Hematopoietic multipotent progenitor cell treated with erythropoietin and hydrocortisone succinate and interleukin-3 and kit ligand, for 15 days (in vitro differentiated cells): ENCODE results near the gene ADM5.
A peak's percentile ranks its signal among the peaks of the same experiment; 100 is the strongest.

Source experiments
- DNase-seq: peaks from one replicate; pipeline ENCODE4 v3.0.0-alpha.2; 2015; ENCODE audit warnings: low spot score

The ADM5 gene

DNA sequence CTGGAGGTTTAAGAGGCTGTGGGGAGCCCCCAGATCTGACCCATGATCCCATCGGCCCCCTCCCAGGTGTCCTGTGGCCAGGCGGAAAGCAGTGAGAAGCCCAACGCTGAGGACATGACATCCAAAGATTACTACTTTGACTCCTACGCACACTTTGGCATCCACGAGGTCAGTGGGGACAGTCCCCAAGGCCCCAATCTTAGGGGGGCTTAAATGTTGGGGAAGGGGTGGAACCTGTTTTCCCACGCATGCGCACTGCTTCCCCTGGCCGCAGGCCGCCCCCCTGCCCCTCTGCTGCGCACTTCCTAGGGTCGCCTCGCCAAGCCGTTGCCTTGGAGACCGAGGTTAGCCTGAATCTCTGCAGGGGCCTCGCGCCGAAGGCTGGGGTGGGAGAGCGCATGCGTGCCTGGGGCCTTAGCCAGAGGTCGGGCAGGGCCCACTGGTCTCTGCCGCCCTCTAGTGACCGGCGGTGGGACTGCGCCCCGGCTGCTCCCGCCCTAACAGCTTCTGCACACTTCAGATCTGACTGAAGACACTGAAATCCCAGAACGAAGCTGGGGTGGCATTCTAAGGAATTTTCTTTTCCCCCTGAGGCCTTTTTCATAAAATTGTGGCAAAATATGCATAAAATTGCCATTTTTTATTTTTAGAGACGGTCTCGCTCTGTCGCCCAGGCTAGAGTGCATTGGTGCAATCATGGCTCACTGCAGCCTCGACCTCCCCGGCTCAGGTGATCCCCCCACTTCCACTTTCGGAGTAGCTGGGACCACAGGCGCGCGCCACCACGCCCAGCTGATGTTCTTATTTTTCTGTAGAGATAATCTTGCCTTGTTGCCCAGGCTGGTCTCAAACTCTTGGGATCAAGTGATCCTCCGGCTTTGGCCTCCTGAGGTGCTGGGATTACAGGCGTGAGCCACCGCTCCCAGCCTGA, 8.7 kb upstream of the ADM5 start:
- peak; percentile 90 for DNase-seq

DNA sequence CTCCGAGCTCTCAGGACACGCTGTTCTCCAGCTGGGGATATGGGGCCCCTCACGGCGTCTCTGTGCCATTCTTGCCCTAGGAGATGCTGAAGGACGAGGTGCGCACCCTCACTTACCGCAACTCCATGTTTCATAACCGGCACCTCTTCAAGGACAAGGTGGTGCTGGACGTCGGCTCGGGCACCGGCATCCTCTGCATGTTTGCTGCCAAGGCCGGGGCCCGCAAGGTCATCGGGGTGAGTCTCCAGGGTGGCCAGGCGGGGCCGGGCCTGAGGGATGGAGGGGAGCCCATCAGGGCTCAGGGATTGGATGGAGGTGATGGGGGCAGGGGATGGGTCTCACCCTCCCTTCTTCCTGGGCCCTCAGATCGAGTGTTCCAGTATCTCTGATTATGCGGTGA, 7.6 kb upstream of the ADM5 start:
- DNase-seq = no peak

DNA sequence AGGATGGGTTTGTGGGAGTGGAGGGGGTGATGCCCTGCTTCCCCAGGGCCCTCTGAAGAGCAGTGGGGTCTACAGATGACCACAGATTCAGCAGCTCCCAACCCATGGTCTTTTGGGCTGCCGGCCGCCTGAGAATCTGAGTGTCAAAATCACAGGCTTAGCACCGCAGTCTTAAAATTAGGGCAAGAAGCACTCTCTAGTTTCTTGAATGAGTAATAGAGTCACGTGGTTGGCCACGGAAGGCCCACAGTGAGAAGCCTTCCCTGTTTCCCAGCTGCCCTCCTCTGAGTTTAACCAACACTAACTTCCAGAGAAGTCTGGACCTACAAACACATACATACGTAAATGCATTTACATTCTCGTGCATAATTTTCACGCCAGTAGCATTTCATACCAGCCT, 7.1 kb upstream of the ADM5 start:
- DNase-seq = no peak

DNA sequence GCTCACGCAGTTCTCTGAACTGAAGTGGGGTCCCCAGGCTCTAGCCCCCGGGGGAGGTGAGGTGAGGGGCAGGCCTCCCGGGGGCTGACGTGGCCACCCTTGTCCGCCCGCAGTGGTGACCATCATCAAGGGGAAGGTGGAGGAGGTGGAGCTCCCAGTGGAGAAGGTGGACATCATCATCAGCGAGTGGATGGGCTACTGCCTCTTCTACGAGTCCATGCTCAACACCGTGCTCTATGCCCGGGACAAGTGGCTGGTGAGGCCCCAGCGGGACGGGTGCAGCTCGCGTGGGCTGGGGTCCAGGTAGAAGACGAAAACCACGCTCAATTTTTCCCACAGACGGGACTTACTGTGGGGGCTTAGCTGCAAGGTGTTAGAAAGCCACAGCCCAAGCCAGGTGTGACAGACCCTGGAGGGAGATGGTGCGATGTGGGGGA, 5.6 kb upstream of the ADM5 start:
- DNase-seq = no peak

DNA sequence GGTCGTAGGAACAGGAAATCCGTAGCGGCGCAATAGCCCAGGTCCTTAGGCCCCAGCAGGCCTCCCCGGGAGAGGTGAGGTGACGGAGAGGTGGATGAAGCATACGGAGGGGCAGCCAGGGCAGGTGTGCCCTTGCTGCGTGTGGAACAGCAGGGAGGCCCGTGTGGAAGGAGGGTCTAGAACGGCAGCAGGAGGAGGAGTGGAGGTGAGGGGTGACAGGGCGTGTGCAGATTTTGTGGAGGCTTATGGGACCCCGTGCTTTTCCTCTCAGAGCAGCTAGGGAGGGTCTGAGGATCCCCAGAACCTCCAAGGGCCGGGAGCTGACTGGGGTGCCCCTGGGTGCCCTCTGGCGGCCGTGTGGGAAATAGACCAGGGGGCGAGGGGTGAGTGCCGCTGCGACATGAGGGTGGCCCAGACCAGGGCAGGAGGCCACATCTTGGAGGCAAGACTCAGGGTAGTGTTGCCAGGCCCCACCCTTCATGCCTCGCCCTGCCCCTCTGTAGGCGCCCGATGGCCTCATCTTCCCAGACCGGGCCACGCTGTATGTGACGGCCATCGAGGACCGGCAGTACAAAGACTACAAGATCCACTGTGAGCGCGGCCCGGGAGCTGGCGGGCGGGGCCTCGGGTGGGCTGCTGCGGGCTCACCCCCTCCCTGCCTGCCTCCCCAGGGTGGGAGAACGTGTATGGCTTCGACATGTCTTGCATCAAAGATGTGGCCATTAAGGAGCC, 5.0 kb upstream of the ADM5 start:
- DNase-seq = peak; percentile 41

DNA sequence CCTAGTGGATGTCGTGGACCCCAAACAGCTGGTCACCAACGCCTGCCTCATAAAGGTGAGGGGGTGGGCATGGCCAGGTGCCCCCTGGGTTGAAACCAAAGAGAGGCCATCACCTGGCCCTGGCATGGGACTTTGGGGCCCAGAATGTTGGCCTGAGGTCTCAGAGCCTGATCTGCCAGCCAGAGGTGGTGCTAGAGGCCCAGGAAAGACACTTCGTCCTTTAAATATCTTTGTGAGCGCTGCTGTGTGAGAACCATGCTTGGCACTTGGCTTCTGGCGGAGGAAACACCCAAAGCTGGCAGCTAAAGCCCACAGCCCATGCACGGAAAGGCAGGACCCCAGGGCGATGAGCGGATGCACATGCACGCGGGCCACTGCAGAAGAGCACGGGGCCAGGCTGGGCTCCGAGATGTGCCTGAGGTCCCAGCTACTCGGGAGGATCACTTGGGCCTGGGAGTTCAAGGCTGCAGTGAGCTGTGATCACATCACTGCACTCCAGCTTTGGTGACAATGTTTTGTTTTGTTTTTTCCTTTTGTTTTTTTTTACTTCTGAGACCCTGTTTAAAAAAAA, 4.3 kb upstream of the ADM5 start:
- no peak for DNase-seq

DNA sequence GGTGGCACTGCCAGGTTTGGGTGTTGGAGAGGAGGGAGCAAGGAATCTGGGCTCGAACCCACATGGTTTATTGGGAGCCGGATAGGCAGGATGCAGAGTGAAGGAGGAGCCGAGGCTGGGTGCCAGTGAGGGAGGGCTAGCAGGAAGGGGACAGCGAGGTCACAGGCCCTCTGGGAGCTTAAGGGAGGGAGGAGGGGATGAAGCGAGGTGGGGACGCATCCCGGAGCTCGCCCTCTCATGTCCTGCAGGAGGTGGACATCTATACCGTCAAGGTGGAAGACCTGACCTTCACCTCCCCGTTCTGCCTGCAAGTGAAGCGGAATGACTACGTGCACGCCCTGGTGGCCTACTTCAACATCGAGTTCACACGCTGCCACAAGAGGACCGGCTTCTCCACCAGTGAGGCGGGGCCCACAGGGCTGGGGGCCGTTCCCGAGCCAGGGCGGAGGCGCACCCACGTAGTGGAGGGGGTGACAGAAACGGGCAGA, 3.5 kb upstream of the ADM5 start:
- no peak for DNase-seq

DNA sequence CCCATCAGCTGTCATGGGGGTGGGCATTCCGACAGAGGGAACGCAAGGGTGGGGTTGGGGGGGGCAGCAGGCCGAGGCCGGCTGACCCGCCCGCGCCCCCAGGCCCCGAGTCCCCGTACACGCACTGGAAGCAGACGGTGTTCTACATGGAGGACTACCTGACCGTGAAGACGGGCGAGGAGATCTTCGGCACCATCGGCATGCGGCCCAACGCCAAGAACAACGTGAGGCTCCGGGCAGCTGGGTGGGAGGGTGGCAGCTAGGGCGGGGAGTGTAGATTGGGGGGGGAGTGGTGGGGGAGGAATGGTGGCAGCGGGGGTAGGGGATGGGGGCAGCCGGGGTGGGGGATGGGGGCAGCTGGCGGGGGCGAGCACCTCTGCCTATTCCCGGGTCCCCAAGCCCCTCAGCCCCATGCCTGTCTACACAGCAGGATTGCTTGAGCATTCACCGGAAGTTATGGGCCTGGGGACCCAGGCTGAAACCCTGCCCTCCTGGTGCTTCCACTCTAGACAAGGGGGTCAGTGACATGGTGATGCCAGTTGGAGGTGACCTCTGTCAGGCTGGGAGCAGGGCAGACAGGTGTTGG, 2.8 kb upstream of the ADM5 start:
- DNase-seq = no peak

DNA sequence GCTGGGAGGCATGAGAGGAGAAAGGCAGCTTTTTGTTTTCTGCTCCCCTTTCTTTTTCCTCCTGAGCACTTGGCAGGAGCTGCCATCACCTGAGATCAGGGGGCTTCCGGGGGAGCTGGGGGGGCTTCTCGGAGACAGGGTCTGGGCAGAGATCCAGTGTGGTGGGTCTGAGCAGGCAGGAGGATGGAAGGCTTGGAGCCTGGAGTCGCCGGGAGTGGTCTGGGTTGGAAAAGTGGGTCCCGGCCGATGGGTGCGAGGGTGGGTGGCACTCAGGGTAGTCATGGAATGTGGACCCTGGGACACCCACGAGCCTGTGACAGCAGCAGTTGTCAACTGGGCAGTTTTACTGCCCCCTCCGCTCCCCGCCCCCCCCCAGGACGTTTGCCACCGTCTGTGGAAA, 2.2 kb upstream of the ADM5 start:
- no peak for DNase-seq

DNA sequence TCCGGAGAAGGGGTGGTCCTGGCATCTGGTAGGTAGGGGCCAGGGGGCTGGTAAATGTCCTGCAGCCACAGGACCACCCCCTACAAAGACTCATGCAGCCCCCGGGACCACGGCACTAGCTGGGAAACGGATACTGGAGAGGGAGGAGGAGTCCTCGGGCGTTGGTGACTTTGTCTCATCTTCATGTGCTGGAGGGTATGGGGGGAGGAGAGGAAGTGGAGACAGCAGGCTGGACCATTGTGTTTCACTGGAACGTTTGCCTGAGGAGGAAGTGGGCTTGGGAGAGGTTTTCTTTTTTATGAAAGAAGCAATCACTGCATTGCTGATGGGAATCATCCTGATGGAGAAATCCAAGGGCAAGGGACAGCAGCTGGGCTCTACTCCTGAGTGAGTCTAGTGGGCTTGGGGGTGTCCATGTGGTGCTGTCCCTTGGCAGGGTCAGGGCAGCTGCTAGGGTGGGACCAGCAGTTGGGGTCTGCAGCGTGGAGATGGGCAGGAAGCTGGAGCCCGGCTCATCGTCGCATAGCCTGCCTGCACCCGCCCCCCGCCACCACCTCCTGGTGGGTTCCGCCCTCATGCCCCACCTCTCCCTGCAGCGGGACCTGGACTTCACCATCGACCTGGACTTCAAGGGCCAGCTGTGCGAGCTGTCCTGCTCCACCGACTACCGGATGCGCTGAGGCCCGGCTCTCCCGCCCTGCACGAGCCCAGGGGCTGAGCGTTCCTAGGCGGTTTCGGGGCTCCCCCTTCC, 1.7 kb upstream of the ADM5 start:
- DNase-seq = no peak

DNA sequence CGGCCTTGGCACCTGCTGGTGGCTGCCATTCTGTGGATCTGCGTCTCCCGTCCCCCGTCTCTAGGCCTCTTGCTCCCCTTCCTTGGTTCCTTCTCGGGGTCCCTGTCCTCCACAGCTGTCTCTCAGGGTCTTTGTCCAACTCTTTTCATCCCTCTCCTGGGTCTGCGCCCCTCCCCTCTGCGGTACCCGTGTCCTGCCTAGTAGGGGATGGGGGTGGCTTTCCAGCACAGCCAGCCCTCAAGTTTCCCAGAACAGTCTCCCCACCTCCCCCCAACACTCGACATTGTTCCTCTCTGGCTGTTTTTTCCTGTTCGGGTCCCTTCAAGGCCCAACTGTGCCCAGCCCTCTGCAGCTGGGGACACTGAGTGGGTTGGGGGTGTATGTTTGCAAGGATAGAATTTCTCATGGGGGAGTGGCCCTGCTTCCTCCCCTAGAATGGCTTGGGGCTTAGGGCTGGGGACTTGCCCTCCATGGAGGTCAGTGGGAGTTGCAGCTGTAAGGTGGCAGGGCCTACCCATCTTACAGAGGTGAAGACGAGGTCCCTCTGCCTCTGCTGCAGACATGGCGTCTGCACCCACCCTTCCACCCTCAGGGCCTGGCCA, 762 bp upstream of the ADM5 start:
- DNase-seq = no peak

DNA sequence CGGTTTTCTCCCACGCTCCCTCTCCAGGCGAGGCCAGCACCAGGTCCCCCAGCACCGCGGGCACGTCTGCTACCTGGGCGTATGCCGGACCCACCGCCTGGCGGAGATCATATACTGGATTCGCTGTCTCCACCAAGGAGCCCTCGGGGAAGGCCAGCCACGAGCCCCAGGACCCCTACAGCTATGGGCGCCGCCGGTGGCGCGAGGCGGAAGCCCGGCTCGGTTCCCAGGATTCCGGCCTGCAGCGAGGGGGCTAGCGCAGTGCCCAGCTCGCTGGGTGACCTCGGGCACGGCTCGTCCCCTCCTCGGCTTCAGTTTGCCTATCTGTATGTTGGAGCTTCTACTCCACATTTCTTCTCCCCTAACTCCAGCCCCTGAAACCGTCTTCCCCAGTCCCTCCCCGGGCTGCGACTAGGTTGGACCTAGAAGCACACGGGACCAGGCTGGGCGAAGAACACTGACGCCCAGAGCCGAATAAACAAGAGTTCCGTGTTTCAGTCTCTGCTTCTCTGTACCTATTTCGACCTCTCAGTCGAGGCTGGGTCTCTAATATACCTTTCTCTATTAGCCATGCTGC, 773 bp downstream of the ADM5 start:
- DNase-seq = no peak

DNA sequence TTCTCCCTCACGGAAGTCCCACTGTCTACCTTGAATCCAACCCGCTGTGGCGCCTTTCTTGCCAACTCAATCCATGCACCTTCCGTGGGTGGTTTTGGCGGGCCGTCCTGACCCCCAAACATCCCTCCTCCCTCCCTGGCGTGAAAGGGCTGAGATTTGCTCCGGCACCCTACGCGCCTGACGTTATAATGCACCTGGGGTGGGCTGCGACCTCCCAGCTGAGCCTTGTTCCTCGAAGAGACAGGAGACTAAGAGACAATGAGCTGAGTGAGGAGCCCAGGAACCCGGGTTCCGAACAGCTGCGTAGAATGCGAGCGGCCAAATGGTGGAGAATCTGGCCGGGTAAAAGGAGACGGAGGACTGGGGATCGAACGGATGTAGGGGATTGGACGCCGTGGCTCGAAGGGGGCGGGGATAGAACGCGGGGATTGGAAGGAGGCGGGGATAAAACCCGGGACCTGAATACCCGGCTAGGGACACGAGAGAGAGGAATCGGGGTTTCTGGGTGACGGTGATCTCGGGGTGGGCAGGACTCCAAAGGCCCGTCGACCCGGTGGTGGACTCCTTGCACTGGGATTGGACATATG, 1.4 kb downstream of the ADM5 start, which contains the start of gene CPT1C:
Gene CPT1C (plus strand): TSS at position 461 of the 587 bp plus-strand sequence. CDS start 1,137 bp downstream, outside the sequence.
- DNase-seq = no peak

DNA sequence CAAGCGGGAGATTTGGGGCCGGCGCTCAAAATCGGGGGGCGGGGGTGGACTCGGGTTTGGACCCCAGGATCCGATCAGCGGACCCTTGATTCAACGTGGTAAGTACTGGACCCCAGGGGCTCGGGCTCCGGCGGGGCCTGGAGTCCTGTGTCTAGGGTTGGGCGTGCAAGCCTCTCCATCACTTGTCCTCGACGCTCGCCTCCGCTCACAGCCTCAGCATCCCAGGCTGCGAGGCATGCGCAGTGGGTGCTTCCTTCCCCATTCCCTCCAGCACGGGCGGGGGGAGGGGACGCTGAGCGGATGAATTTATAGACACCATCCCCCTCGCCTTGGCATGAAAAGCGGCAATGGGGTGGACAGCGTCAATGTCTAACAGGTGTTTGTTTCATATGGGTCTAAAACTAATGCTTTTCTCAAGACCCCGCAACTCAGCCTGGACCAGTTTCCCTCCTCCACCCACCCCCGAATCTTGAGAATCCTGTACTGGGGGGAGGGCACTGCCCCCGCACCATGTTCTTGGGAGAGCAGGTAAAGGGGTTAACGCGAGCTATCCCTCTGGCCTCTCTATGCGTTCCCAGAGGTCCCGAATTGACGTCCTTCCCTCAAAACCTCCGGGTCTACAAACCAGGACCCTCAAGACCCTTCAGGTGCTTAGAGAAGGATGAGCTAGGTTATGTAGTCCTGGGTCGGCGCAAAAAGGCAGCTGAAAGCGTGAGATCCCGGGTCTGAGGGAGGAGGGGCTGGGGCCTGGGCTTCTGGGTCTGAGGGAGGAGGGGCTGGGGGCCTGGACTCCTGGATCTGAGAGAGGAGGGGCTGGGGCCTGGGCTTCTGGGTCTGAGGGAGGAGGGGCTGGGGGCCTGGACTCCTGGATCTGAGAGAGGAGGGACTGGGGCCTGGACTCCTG, 2.1 kb downstream of the ADM5 start:
- no peak for DNase-seq

DNA sequence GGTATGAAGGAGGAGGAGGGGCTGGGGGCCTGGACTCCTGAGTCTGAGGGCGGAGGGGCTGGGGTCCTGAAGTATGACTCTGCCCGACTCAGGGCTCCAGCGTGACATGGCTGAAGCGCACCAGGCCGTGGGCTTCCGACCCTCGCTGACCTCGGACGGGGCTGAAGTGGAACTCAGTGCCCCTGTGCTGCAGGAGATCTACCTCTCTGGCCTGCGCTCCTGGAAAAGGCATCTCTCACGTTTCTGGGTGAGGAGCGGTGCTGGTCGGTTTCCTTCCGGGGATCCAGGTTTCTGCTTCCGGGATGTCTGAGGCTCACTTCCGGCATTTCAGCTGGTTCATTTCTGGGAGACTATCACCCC, 2.7 kb downstream of the ADM5 start:
- DNase-seq = no peak

DNA sequence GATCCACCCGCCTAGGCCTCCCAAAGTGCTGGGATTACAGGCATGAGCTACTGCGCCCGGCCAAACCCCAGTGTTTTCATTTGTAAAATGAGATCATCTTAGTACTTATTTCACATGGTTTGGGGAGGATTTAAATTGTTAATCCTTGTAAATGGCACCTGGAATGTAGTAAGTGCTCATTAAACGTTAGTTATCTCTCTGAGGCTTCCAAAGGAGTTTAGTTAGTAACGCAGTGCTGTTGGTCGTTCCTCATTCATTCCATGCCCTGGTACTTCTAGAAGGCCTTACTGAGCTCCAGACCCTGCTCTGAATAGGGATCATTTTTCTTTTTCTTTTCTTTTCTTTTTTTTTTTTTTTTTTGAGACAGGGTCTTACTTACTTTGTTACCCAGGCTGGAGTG, 6.7 kb downstream of the ADM5 start:
- DNase-seq = no peak

DNA sequence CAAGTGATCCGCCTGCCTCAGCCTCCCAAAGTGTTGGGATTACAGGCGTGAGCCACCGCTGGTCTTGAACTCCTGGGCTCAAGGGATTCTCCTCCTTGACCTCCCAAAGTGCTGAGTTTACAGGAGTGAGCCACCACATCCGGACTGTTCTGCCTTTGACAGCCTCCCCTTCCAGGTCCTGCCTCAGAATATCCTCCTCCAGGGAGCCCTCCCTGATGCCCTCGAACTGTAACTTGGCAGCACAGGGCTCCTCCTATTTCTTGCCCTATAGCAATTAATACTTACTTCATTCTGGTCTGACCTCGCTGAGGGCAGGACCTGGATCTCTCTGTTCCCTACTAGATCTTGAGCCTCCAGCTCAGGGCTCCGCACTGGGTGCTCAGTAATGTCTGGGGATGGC, 7.5 kb downstream of the ADM5 start:
- DNase-seq = no peak

DNA sequence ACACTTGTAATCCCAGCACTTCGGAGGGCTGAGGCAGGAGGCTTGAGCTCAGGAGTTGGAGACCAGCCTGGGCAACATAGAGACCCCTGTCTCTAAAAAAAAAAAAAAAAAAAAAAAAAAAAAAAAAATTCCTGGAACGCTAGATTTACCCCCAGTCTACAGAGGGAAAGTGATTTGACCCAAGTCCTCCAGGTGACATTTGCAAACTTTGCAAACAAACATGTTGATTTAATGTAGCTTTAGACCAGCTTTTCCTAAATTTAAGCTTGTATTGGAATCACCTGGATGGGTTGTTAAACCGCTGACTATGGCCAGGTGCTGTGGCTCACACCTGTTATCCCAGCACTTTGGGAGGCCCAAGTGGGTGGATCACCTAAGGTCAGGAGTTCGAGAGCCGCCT, 10.0 kb downstream of the ADM5 start:
- no peak for DNase-seq

DNA sequence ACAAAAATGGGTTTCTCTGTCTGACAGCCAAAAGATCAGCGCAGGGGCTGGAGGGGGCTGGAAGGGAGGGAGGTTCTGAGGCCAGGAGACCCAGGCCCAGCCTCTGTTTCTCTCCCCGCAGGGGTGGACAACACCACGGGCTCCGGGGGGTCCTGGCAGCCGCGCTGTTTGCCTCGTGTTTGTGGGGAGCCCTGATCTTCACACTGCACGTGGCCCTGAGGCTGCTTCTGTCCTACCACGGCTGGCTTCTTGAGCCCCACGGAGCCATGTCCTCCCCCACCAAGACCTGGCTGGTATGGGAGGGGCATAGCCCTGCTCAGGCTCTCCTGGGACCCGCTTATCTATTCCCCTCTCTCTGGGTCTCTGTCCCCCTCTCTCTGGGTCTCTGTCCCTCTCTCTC, 11.2 kb downstream of the ADM5 start:
- no peak for DNase-seq
